Measurements from ENCODE around the gene TMEM168. TPM values are rescaled to one million over a fixed set of nuclear protein-coding genes. Genes with fewer than 3 reads are reported as not detected.

TMEM168 gene
- total RNA-seq, 2 donors from 2014 or later = 14.9 to 16.5 TPM

DNA sequence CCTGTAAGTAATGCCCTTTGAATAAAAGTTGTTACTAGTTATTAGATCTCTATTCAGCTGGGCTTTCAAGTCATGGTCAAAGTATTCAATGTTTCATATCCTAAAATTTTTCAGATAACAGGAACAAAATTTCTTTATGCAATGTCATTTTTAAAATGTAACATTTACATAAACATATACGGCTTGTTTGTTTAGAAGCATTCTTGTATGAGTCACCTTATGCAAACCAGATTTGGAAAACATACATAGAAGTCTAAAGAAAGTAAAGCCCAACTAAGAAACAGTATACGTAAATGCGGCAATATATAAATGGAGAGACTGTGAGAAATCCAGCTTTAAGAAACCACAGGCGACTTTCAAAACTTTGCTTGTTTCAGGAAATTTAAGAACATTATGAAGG, 10.5 kb downstream of the TMEM168 start:
- TF ChIP-seq, protein P1, sequence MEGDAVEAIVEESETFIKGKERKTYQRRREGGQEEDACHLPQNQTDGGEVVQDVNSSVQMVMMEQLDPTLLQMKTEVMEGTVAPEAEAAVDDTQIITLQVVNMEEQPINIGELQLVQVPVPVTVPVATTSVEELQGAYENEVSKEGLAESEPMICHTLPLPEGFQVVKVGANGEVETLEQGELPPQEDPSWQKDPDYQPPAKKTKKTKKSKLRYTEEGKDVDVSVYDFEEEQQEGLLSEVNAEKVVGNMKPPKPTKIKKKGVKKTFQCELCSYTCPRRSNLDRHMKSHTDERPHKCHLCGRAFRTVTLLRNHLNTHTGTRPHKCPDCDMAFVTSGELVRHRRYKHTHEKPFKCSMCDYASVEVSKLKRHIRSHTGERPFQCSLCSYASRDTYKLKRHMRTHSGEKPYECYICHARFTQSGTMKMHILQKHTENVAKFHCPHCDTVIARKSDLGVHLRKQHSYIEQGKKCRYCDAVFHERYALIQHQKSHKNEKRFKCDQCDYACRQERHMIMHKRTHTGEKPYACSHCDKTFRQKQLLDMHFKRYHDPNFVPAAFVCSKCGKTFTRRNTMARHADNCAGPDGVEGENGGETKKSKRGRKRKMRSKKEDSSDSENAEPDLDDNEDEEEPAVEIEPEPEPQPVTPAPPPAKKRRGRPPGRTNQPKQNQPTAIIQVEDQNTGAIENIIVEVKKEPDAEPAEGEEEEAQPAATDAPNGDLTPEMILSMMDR (conservative IDR thresholded peaks at IDR 0.05) = no peak
- no peak for DNase-seq
- peaks cover 2% of the 10 kb centered on the region for H3K9me3 Mint-ChIP-seq
- H3K27me3 Mint-ChIP-seq (ENCODE audit: insufficient read depth) = no peaks in the 10 kb centered on the region
- Histone ChIP-seq H3K36me3 (ENCODE audit: control insufficient read depth, insufficient read depth, low read length) (peaks cover 17% of the 10 kb centered on the region), H3K4me1 (ENCODE audit: control insufficient read depth, insufficient read depth, low read length) (no peaks in the 10 kb centered on the region), H3K27me3 (ENCODE audit: control insufficient read depth, insufficient read depth, low read length, poor library complexity, severe bottlenecking) (no peaks in the 10 kb centered on the region), H3K27ac (ENCODE audit: low read depth, low read length) (no peak overlapping the region), H3K9ac (ENCODE audit: extremely low read depth, low read length, poor library complexity, severe bottlenecking) (no peak overlapping the region), H3K9me3 (ENCODE audit: control insufficient read depth, low read length) (no peaks in the 10 kb centered on the region), H3K4me3 (ENCODE audit: low read length) (no peak overlapping the region)
- peaks cover 14% of the 10 kb centered on the region for H3K4me1 Mint-ChIP-seq
- peaks cover 26% of the 10 kb centered on the region for H3K36me3 Mint-ChIP-seq (ENCODE audit: low read depth)
- H3K4me3 Mint-ChIP-seq = no peak overlapping the region
- 91 to 95% methylated on average over 3 to 4 of the region's 4 CpGs for WGBS, 2 experiments (ENCODE audit: insufficient coverage in 1 of 2, insufficient read length in 1 of 2)
- H3K27ac Mint-ChIP-seq = peak overlapping the region; percentile 12

DNA sequence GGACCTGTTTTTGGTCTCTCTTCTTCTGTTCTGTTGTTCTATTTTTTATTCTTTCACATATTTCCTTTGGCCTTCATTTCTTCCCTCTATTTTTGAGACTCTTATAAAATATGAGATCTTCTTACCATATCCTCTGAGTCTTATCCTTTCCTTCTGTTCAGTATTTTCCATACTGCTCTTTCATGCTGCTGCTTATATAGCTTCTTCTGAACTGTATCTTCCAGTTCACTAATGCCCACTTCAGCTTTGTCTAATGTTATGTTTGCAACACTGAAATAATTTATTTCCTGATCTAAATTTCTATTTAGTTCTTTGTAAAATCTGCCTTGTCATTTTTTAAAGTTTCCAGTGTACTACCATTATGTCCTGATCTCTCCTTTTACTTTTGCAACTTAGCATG, 12.8 kb downstream of the TMEM168 start:
- H3K4me1 Mint-ChIP-seq = peaks cover 12% of the 10 kb centered on the region
- Histone ChIP-seq H3K9me3 (ENCODE audit: control insufficient read depth, low read length) (no peaks in the 10 kb centered on the region), H3K36me3 (ENCODE audit: control insufficient read depth, insufficient read depth, low read length) (peaks cover 5% of the 10 kb centered on the region), H3K9ac (ENCODE audit: extremely low read depth, low read length, poor library complexity, severe bottlenecking) (no peak overlapping the region), H3K4me1 (ENCODE audit: control insufficient read depth, insufficient read depth, low read length) (no peaks in the 10 kb centered on the region), H3K27ac (ENCODE audit: low read depth, low read length) (no peak overlapping the region), H3K27me3 (ENCODE audit: control insufficient read depth, insufficient read depth, low read length, poor library complexity, severe bottlenecking) (no peaks in the 10 kb centered on the region), H3K4me3 (ENCODE audit: low read length) (no peak overlapping the region)
- no peak overlapping the region for H3K27ac Mint-ChIP-seq
- peaks cover 12% of the 10 kb centered on the region for H3K36me3 Mint-ChIP-seq (ENCODE audit: low read depth)
- no peaks in the 10 kb centered on the region for H3K27me3 Mint-ChIP-seq (ENCODE audit: insufficient read depth)
- no peak overlapping the region for H3K4me3 Mint-ChIP-seq
- TF ChIP-seq, protein P1 (conservative IDR thresholded peaks at IDR 0.05) = no peak
- peaks cover 2% of the 10 kb centered on the region for H3K9me3 Mint-ChIP-seq
- no peak for DNase-seq

DNA sequence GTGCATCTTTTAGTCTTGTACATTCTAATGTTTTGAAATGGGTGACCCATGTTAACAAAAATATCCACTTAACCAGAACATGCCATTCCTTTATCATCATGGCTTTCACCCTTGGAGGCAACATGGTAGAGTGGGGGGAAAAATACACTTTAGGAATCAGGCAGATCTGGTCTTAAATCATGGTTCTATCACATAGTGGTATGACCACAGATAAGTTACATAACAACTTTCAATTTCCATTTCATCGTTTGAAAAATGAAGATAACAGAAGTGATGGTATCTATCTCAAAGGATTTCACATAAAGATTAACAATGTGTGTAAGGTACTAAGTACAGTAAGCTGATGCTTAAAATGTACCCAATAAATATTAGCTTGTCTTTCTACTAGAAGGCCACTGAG, 19.0 kb downstream of the TMEM168 start:
- Mint-ChIP-seq H3K4me3 (no peak overlapping the region), H3K36me3 (ENCODE audit: low read depth) (no peaks in the 10 kb centered on the region), H3K27me3 (ENCODE audit: insufficient read depth) (no peaks in the 10 kb centered on the region), H3K27ac (no peak overlapping the region), H3K4me1 (no peaks in the 10 kb centered on the region), H3K9me3 (no peaks in the 10 kb centered on the region)
- H3K27me3 ChIP-seq (ENCODE audit: control insufficient read depth, insufficient read depth, low read length, poor library complexity, severe bottlenecking) = no peaks in the 10 kb centered on the region
- WGBS, 2 experiments (ENCODE audit: insufficient coverage in 1 of 2, insufficient read length in 1 of 2) = 100% methylated on average over 1 of the region's 1 CpG; no CpG with 5 or more reads in 1 of the 2 experiments
- no peak overlapping the region for H3K4me3 ChIP-seq (ENCODE audit: low read length)
- no peak for DNase-seq
- H3K36me3 ChIP-seq (ENCODE audit: control insufficient read depth, insufficient read depth, low read length) = no peaks in the 10 kb centered on the region
- H3K9me3 ChIP-seq (ENCODE audit: control insufficient read depth, low read length) = no peaks in the 10 kb centered on the region
- H3K27ac ChIP-seq (ENCODE audit: low read depth, low read length) = no peak overlapping the region
- TF ChIP-seq, protein P1 (conservative IDR thresholded peaks at IDR 0.05) = no peak
- no peaks in the 10 kb centered on the region for H3K4me1 ChIP-seq (ENCODE audit: control insufficient read depth, insufficient read depth, low read length)
- H3K9ac ChIP-seq (ENCODE audit: extremely low read depth, low read length, poor library complexity, severe bottlenecking) = no peak overlapping the region
